ENCODE data around the gene NEXMIF. TPM values are rescaled to one million over a fixed set of nuclear protein-coding genes. Genes with fewer than 3 reads are reported as not detected.

NEXMIF gene
- total RNA-seq, 3 donors from 2014 or later (not counting 1 experiment from before 2014, with no cell fraction given), result 0.02 to 0.08 (median 0.05) TPM

GRCh38 chrX:74804574-74804973, 120.7 kb downstream of the NEXMIF start:
- H3K4me3 Mint-ChIP-seq, result no peak overlapping the region
- ATAC-seq (no peak), DNase-seq (no peak)
- no peaks in the 10 kb centered on the region for H3K4me1 Mint-ChIP-seq
- no peaks in the 10 kb centered on the region for H3K4me1 ChIP-seq (ENCODE audit: control insufficient read depth, insufficient read depth, low read length)
- H3K27me3 ChIP-seq (ENCODE audit: control insufficient read depth, insufficient read depth, low read length), result no peaks in the 10 kb centered on the region
- intact Hi-C loops (cut with micrococcal nuclease), result no loop called here
- H3K9me3 ChIP-seq (ENCODE audit: control insufficient read depth, insufficient read depth, low read length), result no peaks in the 10 kb centered on the region
- no peaks in the 10 kb centered on the region for H3K36me3 Mint-ChIP-seq
- WGBS (ENCODE audit: insufficient coverage), result 78% methylated on average over 2 of the region's 5 CpGs
- no peaks in the 10 kb centered on the region for H3K9me3 Mint-ChIP-seq
- no peak overlapping the region for H3K27ac Mint-ChIP-seq
- H3K27ac ChIP-seq (ENCODE audit: low read length), result no peak overlapping the region
- no peaks in the 10 kb centered on the region for H3K27me3 Mint-ChIP-seq (ENCODE audit: low read depth in 2 of 2)
- TF ChIP-seq CTCF (IDR thresholded peaks at IDR 0.05), result no peak
- H3K4me3 ChIP-seq (ENCODE audit: low read length), result no peak overlapping the region
- no peaks in the 10 kb centered on the region for H3K36me3 ChIP-seq (ENCODE audit: control insufficient read depth, insufficient read depth, low read length)

GRCh38 chrX:74800062-74800461, 125.2 kb downstream of the NEXMIF start:
- DNase-seq, result no peak
- Histone ChIP-seq H3K4me1 (ENCODE audit: control insufficient read depth, insufficient read depth, low read length) (no peaks in the 10 kb centered on the region), H3K9me3 (ENCODE audit: control insufficient read depth, insufficient read depth, low read length) (no peaks in the 10 kb centered on the region), H3K27me3 (ENCODE audit: control insufficient read depth, insufficient read depth, low read length) (no peaks in the 10 kb centered on the region), H3K27ac (ENCODE audit: low read length) (no peak overlapping the region), H3K4me3 (ENCODE audit: low read length) (no peak overlapping the region), H3K36me3 (ENCODE audit: control insufficient read depth, insufficient read depth, low read length) (no peaks in the 10 kb centered on the region)
- Mint-ChIP-seq H3K27me3 (ENCODE audit: low read depth in 2 of 2) (no peaks in the 10 kb centered on the region), H3K36me3 (no peaks in the 10 kb centered on the region), H3K4me1 (no peaks in the 10 kb centered on the region), H3K9me3 (no peaks in the 10 kb centered on the region), H3K27ac (no peak overlapping the region), H3K4me3 (no peak overlapping the region)
- no peak for ATAC-seq
- intact Hi-C loops (cut with micrococcal nuclease), result no loop called here
- no peak for TF ChIP-seq CTCF (IDR thresholded peaks at IDR 0.05)
- no CpG with 5 or more reads among the region's 2 CpGs for WGBS (ENCODE audit: insufficient coverage)

GRCh38 chrX:74797338-74797887, 127.8 kb downstream of the NEXMIF start:
- Mint-ChIP-seq H3K27ac (no peak overlapping the region), H3K4me1 (no peaks in the 10 kb centered on the region), H3K4me3 (no peak overlapping the region), H3K36me3 (no peaks in the 10 kb centered on the region), H3K27me3 (ENCODE audit: low read depth in 2 of 2) (no peaks in the 10 kb centered on the region), H3K9me3 (no peaks in the 10 kb centered on the region)
- no peak for DNase-seq
- WGBS (ENCODE audit: insufficient coverage), result 100% methylated on average over 1 of the region's 2 CpGs
- intact Hi-C loops (cut with micrococcal nuclease), result no loop called here
- H3K4me1 ChIP-seq (ENCODE audit: control insufficient read depth, insufficient read depth, low read length), result no peaks in the 10 kb centered on the region
- H3K9me3 ChIP-seq (ENCODE audit: control insufficient read depth, insufficient read depth, low read length), result no peaks in the 10 kb centered on the region
- H3K27me3 ChIP-seq (ENCODE audit: control insufficient read depth, insufficient read depth, low read length), result no peaks in the 10 kb centered on the region
- ATAC-seq, result no peak
- no peaks in the 10 kb centered on the region for H3K36me3 ChIP-seq (ENCODE audit: control insufficient read depth, insufficient read depth, low read length)
- TF ChIP-seq CTCF (IDR thresholded peaks at IDR 0.05), result no peak
- no peak overlapping the region for H3K4me3 ChIP-seq (ENCODE audit: low read length)
- H3K27ac ChIP-seq (ENCODE audit: low read length), result no peak overlapping the region

DNA sequence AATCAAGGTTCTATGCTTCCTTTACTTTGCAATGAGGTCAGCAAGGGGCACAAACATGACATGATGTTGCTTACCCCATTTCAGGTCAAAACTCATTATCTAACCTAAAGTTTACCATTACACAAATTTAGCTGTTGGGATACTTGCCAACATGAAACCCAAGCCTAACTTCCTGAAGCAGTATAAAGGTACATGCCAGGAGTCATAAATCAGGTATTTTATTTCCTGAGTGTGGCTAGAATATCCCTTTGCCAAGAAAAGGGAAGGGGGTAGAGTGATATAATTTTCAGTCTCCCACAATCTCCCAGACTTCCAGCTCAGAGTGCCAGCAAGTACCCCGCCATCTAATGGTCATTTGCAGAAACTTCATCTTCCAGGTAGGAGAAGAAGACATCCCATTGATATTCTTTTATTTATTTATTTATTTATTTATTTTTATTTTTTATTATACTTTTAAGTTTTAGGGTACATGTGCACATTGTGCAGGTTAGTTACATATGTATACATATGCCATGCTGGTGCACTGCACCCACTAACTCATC, 136.6 kb downstream of the NEXMIF start:
- no peak overlapping the region for H3K27ac Mint-ChIP-seq
- no peak overlapping the region for H3K27ac ChIP-seq (ENCODE audit: low read length)
- H3K4me3 ChIP-seq (ENCODE audit: low read length), result no peak overlapping the region
- no peaks in the 10 kb centered on the region for H3K27me3 Mint-ChIP-seq (ENCODE audit: low read depth in 2 of 2)
- no CpG with 5 or more reads among the region's 1 CpG for WGBS (ENCODE audit: insufficient coverage)
- H3K4me3 Mint-ChIP-seq, result no peak overlapping the region
- H3K4me1 Mint-ChIP-seq, result no peaks in the 10 kb centered on the region
- H3K4me1 ChIP-seq (ENCODE audit: control insufficient read depth, insufficient read depth, low read length), result no peaks in the 10 kb centered on the region
- H3K9me3 ChIP-seq (ENCODE audit: control insufficient read depth, insufficient read depth, low read length), result no peaks in the 10 kb centered on the region
- H3K36me3 Mint-ChIP-seq, result no peaks in the 10 kb centered on the region
- DNase-seq (no peak), ATAC-seq (no peak)
- intact Hi-C loops (cut with micrococcal nuclease), result no loop called here
- no peak for TF ChIP-seq CTCF (IDR thresholded peaks at IDR 0.05)
- no peaks in the 10 kb centered on the region for H3K9me3 Mint-ChIP-seq
- H3K27me3 ChIP-seq (ENCODE audit: control insufficient read depth, insufficient read depth, low read length), result no peaks in the 10 kb centered on the region
- no peaks in the 10 kb centered on the region for H3K36me3 ChIP-seq (ENCODE audit: control insufficient read depth, insufficient read depth, low read length)

All from natural killer cell (primary cell).